H1 (cell line): Measurements from ENCODE around the gene CCSAP. TPM values are rescaled to one million over a fixed set of nuclear protein-coding genes. Genes with fewer than 3 reads are reported as not detected.

Experiments used
- CTCF ChIA-PET: fragments of 300-600 bp; sonication (Branson Sonifier 250); formaldehyde crosslinking; loops from one replicate; lab custom pipeline; 2021; ENCODE audit not compliant: partially characterized antibody; lab: Charles Lee
- POLR2A ChIA-PET: fragments of 300-600 bp; sonication (Branson Sonifier 250); formaldehyde crosslinking; loops from one replicate; lab custom pipeline; 2021; ENCODE audit warnings: inconsistent platforms; ENCODE audit not compliant: partially characterized antibody; lab: Charles Lee
- DNase-seq, 2 experiments: peaks; one replicate each; pipeline versions ENCODE4 v3.0.0 to v3.0.0-alpha.2; 2010 to 2022; ENCODE audit warnings: low spot score in 2 of 2, low read depth in 1 of 2, mixed read lengths in 1 of 2
- FAIRE-seq: peaks from 2 replicates; lab custom pipeline; 2011; peaks lifted over from hg19 to GRCh38; lab: Jason Lieb, UNC
- H2AFZ ChIP-seq: 2 replicates; pipeline ENCODE4 v1.8.1; 2012; ENCODE audit warnings: low read length, inconsistent platforms
- H2AK5ac ChIP-seq: 2 replicates; pipeline ENCODE4 v1.6.1; 2013; ENCODE audit warnings: low read depth, low read length
- H2BK120ac ChIP-seq: replicated peaks from 2 replicates; pipeline ENCODE3; 2013; ENCODE audit warnings: low read depth, low read length, inconsistent platforms
- H2BK12ac ChIP-seq: 2 replicates; pipeline ENCODE4 v1.6.1; 2013; ENCODE audit warnings: low read depth, low read length
- H2BK15ac ChIP-seq: 2 replicates; pipeline ENCODE4 v1.6.1; 2013; ENCODE audit warnings: low read length
- H2BK20ac ChIP-seq: 2 replicates; pipeline ENCODE4 v1.6.1; 2013; ENCODE audit warnings: low read length
- H2BK5ac ChIP-seq: 2 replicates; pipeline ENCODE4 v1.6.1; 2013; ENCODE audit warnings: low read depth, low read length
- H3K14ac ChIP-seq: 2 replicates; pipeline ENCODE4 v1.6.1; 2013; ENCODE audit warnings: inconsistent platforms; ENCODE audit not compliant: insufficient read length
- H3K18ac ChIP-seq: 2 replicates; pipeline ENCODE4 v1.6.1; 2013; ENCODE audit warnings: low read length; ENCODE audit errors: extremely low read depth
- H3K23ac ChIP-seq: 2 replicates; pipeline ENCODE4 v1.6.1; 2013; ENCODE audit warnings: inconsistent platforms; ENCODE audit not compliant: insufficient read length
- H3K23me2 ChIP-seq: 2 replicates; pipeline ENCODE4 v1.6.1; 2013; ENCODE audit warnings: low read depth, low read length
- H3K27ac ChIP-seq: 2 replicates; pipeline ENCODE4 v1.6.1; 2011; ENCODE audit warnings: low read depth, low read length, inconsistent platforms
- H3K27me3 ChIP-seq, 4 experiments: replicated peaks in 1 of 4; 1 replicate in 1 of 4; 2 replicates in 3 of 4; pipeline versions ENCODE4 v1.6.1 to v1.8.1; 2011 to 2013; ENCODE audit warnings: low read length in 3 of 4, mild to moderate bottlenecking in 3 of 4, inconsistent platforms in 2 of 4, mixed read lengths in 2 of 4, moderate library complexity in 1 of 4; ENCODE audit not compliant: control insufficient read depth in 3 of 4, insufficient read depth in 3 of 4; ENCODE audit errors: extremely low read depth in 1 of 4
- H3K36me3 ChIP-seq, 4 experiments: 2 replicates each; pipeline versions ENCODE4 v1.6.1 to v1.8.1; 2011 to 2013; ENCODE audit warnings: mild to moderate bottlenecking in 4 of 4, low read length in 3 of 4, moderate library complexity in 2 of 4, control low read depth in 1 of 4, inconsistent platforms in 1 of 4; ENCODE audit not compliant: insufficient read depth in 4 of 4, control insufficient read depth in 2 of 4
- H3K4ac ChIP-seq: replicated peaks from 2 replicates; pipeline ENCODE3; 2013; ENCODE audit warnings: low read length, low read depth, mixed read lengths, inconsistent platforms; ENCODE audit not compliant: insufficient read length
- H3K4me1 ChIP-seq, 4 experiments: replicated peaks in 1 of 4; 1 replicate in 1 of 4; 2 replicates in 3 of 4; pipeline versions ENCODE4 v1.6.1 to v1.8.1; 2011 to 2013; ENCODE audit warnings: low read length in 3 of 4, inconsistent platforms in 2 of 4, mixed read lengths in 1 of 4; ENCODE audit not compliant: insufficient read depth in 4 of 4, control insufficient read depth in 3 of 4
- H3K4me2 ChIP-seq, 2 experiments: 2 replicates each; pipeline versions ENCODE4 v1.6.1 to v1.8.1; 2011 to 2013; ENCODE audit warnings: low read depth in 2 of 2, low read length in 2 of 2, control low read depth in 1 of 2, inconsistent platforms in 1 of 2, mild to moderate bottlenecking in 1 of 2; ENCODE audit not compliant: insufficient read depth in 1 of 2
- H3K4me3 ChIP-seq, 4 experiments: fragments of 200-600, 300-600 bp in 1 of 4; sonication (generic), shearing (Covaris generic), sonication (Bioruptor Twin) in 1 of 4; 2 replicates each; pipeline versions ENCODE4 v1.5.1 to v1.8.1; 2011 to 2016; ENCODE audit warnings: low read length in 4 of 4, low read depth in 3 of 4, control low read depth in 2 of 4, inconsistent platforms in 2 of 4, mild to moderate bottlenecking in 2 of 4, mixed read lengths in 1 of 4, moderate library complexity in 1 of 4; ENCODE audit not compliant: insufficient read depth in 2 of 4; ENCODE audit errors: extremely low read depth in 1 of 4
- H3K56ac ChIP-seq: replicated peaks from 2 replicates; pipeline ENCODE3; 2013; ENCODE audit warnings: low read depth, mild to moderate bottlenecking, mixed read lengths, low read length, inconsistent platforms; ENCODE audit not compliant: insufficient read length
- H3K79me1 ChIP-seq: 2 replicates; pipeline ENCODE4 v1.6.1; 2013; ENCODE audit warnings: low read depth, low read length, control low read depth
- H3K79me2 ChIP-seq, 2 experiments: 2 replicates each; pipeline versions ENCODE4 v1.6.1 to v1.8.1; 2012 to 2013; ENCODE audit warnings: low read length in 2 of 2, mild to moderate bottlenecking in 2 of 2, inconsistent platforms in 1 of 2; ENCODE audit not compliant: insufficient read depth in 2 of 2, control insufficient read depth in 1 of 2
- H3K9ac ChIP-seq, 4 experiments: replicated peaks in 1 of 4; 1 replicate in 1 of 4; 2 replicates in 3 of 4; pipeline versions ENCODE4 v1.6.1 to v1.8.1; 2011 to 2013; ENCODE audit warnings: low read depth in 3 of 4, low read length in 3 of 4, control low read depth in 2 of 4, mild to moderate bottlenecking in 2 of 4, moderate library complexity in 2 of 4, inconsistent platforms in 1 of 4; ENCODE audit errors: extremely low read depth in 1 of 4
- H3K9me3 ChIP-seq, 2 experiments: 2 replicates each; pipeline versions ENCODE4 v1.6.1 to v1.8.1; 2012 to 2013; ENCODE audit warnings: mild to moderate bottlenecking in 2 of 2, moderate library complexity in 2 of 2, control low read depth in 1 of 2, inconsistent platforms in 1 of 2, low read depth in 1 of 2, low read length in 1 of 2, mixed read lengths in 1 of 2; ENCODE audit not compliant: insufficient read depth in 2 of 2
- H4K20me1 ChIP-seq, 2 experiments: replicated peaks in 1 of 2; 2 replicates each; pipeline versions ENCODE3 to v1.8.1; 2011 to 2013; ENCODE audit warnings: inconsistent platforms in 2 of 2, low read length in 2 of 2, mild to moderate bottlenecking in 1 of 2; ENCODE audit not compliant: insufficient read depth in 2 of 2, control insufficient read depth in 1 of 2
- H4K5ac ChIP-seq: 2 replicates; pipeline ENCODE4 v1.6.1; 2013; ENCODE audit warnings: low read length, low read depth, mixed read lengths, inconsistent platforms; ENCODE audit not compliant: insufficient read length
- H4K8ac ChIP-seq: 2 replicates; pipeline ENCODE4 v1.8.0; 2013; ENCODE audit warnings: mild to moderate bottlenecking, moderate library complexity, low read length, inconsistent platforms; ENCODE audit not compliant: insufficient read depth; ENCODE audit errors: extremely low read depth
- H4K91ac ChIP-seq: replicated peaks from 2 replicates; pipeline ENCODE3; 2013; ENCODE audit warnings: low read length, mixed read lengths, inconsistent platforms; ENCODE audit not compliant: insufficient read length
- CHD1 ChIP-seq: IDR thresholded peaks from 2 replicates; pipeline ENCODE4 v1.6.1; 2012; ENCODE audit warnings: low read depth, low read length, improper control_type of control experiment
- FOSL1 ChIP-seq: IDR thresholded peaks from 2 replicates; pipeline ENCODE4 v1.6.1; 2011; ENCODE audit warnings: mild to moderate bottlenecking, low read depth, low read length, moderate library complexity; ENCODE audit not compliant: insufficient read depth
- SP1 ChIP-seq: IDR thresholded peaks from 2 replicates; pipeline ENCODE4 v1.6.1; 2011; ENCODE audit warnings: low read depth, low read length
- TAF7 ChIP-seq: optimal IDR thresholded peaks from 2 replicates; pipeline ENCODE3; 2011; ENCODE audit warnings: low read depth, mild to moderate bottlenecking, inconsistent platforms, low read length, moderate library complexity, borderline replicate concordance
- WGBS, 2 experiments: shearing (Covaris generic) in 1 of 2; methylation state at CpG; one replicate each; pipeline versions ENCODE4 v1.1.6 to v1.1.7; 2013 to 2015; ENCODE audit warnings: low lambda C conversion rate in 2 of 2, mixed read lengths in 2 of 2, inconsistent platforms in 1 of 2, low coverage in 1 of 2, missing lambda C conversion rate in 1 of 2; ENCODE audit not compliant: insufficient replicate concordance in 2 of 2, insufficient coverage in 1 of 2, insufficient read length in 1 of 2; ENCODE audit errors: extremely low coverage in 1 of 2, missing lambda C conversion rate in 1 of 2; 5-methylcytosine and 5-hydroxymethylcytosine counted together
- polyA plus RNA-seq, 7 experiments: library from polyadenylated mRNA; depleted of rRNA in 3 of 7; stranded (reverse) in 5 of 7; unstranded in 2 of 7; fragments of >200 nt in 5 of 7; fragments of 200-250 nt in 2 of 7; gene quantifications; 1 replicate in 5 of 7; 2 replicates in 1 of 7; 4 replicates in 1 of 7; pipeline versions ENCODE4 v1.2.1 to v1.2.3, GENCODE V29; 2011 to 2013; ENCODE audit warnings: missing spikeins in 2 of 7, mixed read lengths in 2 of 7
- total RNA-seq: library from RNA; stranded (reverse); fragmentation: NEBNext Ultra II Directional; extraction: Animal tissue kit (Norgen Biotek cat#: 25700); gene quantifications from 2 replicates; pipeline ENCODE4 v1.2.1, GENCODE V29; 2021
- TF ChIP-seq, protein P1 (sequence below): IDR thresholded peaks from 2 replicates; pipeline ENCODE4 v1.6.1; 2012; ENCODE audit warnings: low read length, inconsistent platforms

CCSAP gene
- total and polyA plus RNA-seq, 2 of the 8 experiments (the other 6 are each of a cell fraction or from before 2014, with no cell fraction given) = 3.5 to 17.2 TPM

DNA sequence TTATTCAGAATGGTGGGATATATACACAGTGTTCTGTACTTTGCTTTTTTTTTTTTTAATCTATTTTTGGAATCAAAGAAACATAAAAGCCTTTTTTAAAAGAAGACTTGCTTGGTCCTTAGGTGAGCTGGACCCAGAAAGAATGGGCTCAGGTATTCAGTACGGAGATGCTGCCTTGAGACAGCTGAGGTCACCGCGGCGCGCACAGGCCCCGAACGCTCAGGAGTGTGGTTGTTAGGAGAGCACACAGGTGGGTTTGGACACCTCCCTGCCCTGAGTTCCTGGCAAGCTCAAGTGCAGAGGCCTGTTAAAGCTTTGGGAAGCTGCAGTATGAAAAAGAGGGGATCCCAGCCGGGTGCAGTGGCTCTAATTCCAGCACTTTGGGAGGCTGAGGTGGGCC lies 40.1 kb downstream of the CCSAP start:
- ChIA-PET POLR2A (no interaction called here), CTCF (interaction anchor here (0.8 to 1.4 kb wide), 3 partner anchors 8 to 179 kb away, joined by 3 to 4 read pairs (median 3); no protein-coding TSS in a partner anchor)
- H2BK5ac ChIP-seq = no peak overlapping the region
- DNase-seq (no peak), FAIRE-seq (no peak)
- no peak overlapping the region for H3K27ac ChIP-seq
- no peaks in the 10 kb centered on the region for H3K27me3 ChIP-seq
- no peak overlapping the region for H2AFZ ChIP-seq
- H3K36me3 ChIP-seq = peaks cover 6 to 41% (median 16%) of the 10 kb centered on the region in 4 experiments
- no peak overlapping the region for H2BK15ac ChIP-seq
- H4K8ac ChIP-seq = no peak overlapping the region
- no peaks in the 10 kb centered on the region for H3K9me3 ChIP-seq
- no peak overlapping the region for H2BK120ac ChIP-seq
- H3K9ac ChIP-seq = no peak overlapping the region
- no peak overlapping the region for H3K14ac ChIP-seq
- H4K91ac ChIP-seq = no peak overlapping the region
- H3K4me3 ChIP-seq = no peak overlapping the region
- no peaks in the 10 kb centered on the region for H3K79me1 ChIP-seq
- no peak overlapping the region for H3K4me2 ChIP-seq
- H2AK5ac ChIP-seq = no peak overlapping the region
- H3K23ac ChIP-seq = no peak overlapping the region
- H4K20me1 ChIP-seq = peaks cover 1 to 7% of the 10 kb centered on the region in 2 experiments
- no peaks in the 10 kb centered on the region for H3K23me2 ChIP-seq
- H3K4ac ChIP-seq = no peak overlapping the region
- H4K5ac ChIP-seq = no peak overlapping the region
- H3K4me1 ChIP-seq = no peaks in the 10 kb centered on the region
- no peak overlapping the region for H3K56ac ChIP-seq
- WGBS, 2 experiments = 96% methylated on average over 8 of the region's 8 CpGs; no CpG with 5 or more reads in 1 of the 2 experiments
- no peak overlapping the region for H2BK20ac ChIP-seq
- no peaks in the 10 kb centered on the region for H3K79me2 ChIP-seq
- no peak overlapping the region for H3K18ac ChIP-seq
- no peak overlapping the region for H2BK12ac ChIP-seq
- TF ChIP-seq TAF7 (no peak), CHD1 (no peak), FOSL1 (no peak), SP1 (no peak)
- TF ChIP-seq, protein P1, sequence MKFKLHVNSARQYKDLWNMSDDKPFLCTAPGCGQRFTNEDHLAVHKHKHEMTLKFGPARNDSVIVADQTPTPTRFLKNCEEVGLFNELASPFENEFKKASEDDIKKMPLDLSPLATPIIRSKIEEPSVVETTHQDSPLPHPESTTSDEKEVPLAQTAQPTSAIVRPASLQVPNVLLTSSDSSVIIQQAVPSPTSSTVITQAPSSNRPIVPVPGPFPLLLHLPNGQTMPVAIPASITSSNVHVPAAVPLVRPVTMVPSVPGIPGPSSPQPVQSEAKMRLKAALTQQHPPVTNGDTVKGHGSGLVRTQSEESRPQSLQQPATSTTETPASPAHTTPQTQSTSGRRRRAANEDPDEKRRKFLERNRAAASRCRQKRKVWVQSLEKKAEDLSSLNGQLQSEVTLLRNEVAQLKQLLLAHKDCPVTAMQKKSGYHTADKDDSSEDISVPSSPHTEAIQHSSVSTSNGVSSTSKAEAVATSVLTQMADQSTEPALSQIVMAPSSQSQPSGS = no peak
